ENCODE measurements around the gene GEMIN7. TPM values are rescaled to one million over a fixed set of nuclear protein-coding genes. Genes with fewer than 3 reads are reported as not detected.

The GEMIN7 gene
- total RNA-seq, 2 donors from 2014 or later, result 8.8 TPM

- no peaks in the 10 kb centered on the region for H3K9me3 ChIP-seq (ENCODE audit: control insufficient read depth, low read length, poor library complexity, severe bottlenecking)
- Mint-ChIP-seq H3K27me3 (no peaks in the 10 kb centered on the region), H3K4me1 (peaks cover 22% of the 10 kb centered on the region), H3K36me3 (ENCODE audit: low read depth) (no peaks in the 10 kb centered on the region), H3K27ac (no peak overlapping the region), H3K4me3 (no peak overlapping the region)
- ATAC-seq (no peak), DNase-seq (no peak)
These were observed 46.3 kb downstream of the GEMIN7 start for GRCh38 chr19:45125360-45125759.

- H3K9me3 ChIP-seq (ENCODE audit: control insufficient read depth, low read length, poor library complexity, severe bottlenecking), result no peaks in the 10 kb centered on the region
- peak; percentile 26 to 55 (median 28) for DNase-seq
- no peak overlapping the region for H3K4me3 Mint-ChIP-seq
- no peak overlapping the region for H3K27ac Mint-ChIP-seq
- peaks cover 18% of the 10 kb centered on the region for H3K4me1 Mint-ChIP-seq
- H3K36me3 Mint-ChIP-seq (ENCODE audit: low read depth), result no peaks in the 10 kb centered on the region
- no peaks in the 10 kb centered on the region for H3K27me3 Mint-ChIP-seq
- ATAC-seq, result peak; percentile 94
These were observed 47.0 kb downstream of the GEMIN7 start for GRCh38 chr19:45125975-45126493.

GRCh38 chr19:45126654-45127053, 47.6 kb downstream of the GEMIN7 start:
- ATAC-seq (no peak), DNase-seq (no peak)
- H3K27me3 Mint-ChIP-seq, result no peaks in the 10 kb centered on the region
- H3K36me3 Mint-ChIP-seq (ENCODE audit: low read depth), result no peaks in the 10 kb centered on the region
- H3K9me3 ChIP-seq (ENCODE audit: control insufficient read depth, low read length, poor library complexity, severe bottlenecking), result no peaks in the 10 kb centered on the region
- peaks cover 14% of the 10 kb centered on the region for H3K4me1 Mint-ChIP-seq
- H3K4me3 Mint-ChIP-seq, result no peak overlapping the region
- H3K27ac Mint-ChIP-seq, result no peak overlapping the region

GRCh38 chr19:45128146-45128545, 49.1 kb downstream of the GEMIN7 start:
- Mint-ChIP-seq H3K4me1 (peaks cover 11% of the 10 kb centered on the region), H3K36me3 (ENCODE audit: low read depth) (no peaks in the 10 kb centered on the region), H3K4me3 (no peak overlapping the region), H3K27me3 (no peaks in the 10 kb centered on the region), H3K27ac (no peak overlapping the region)
- no peak for ATAC-seq
- H3K9me3 ChIP-seq (ENCODE audit: control insufficient read depth, low read length, poor library complexity, severe bottlenecking), result no peaks in the 10 kb centered on the region
- DNase-seq, result no peak

GRCh38 chr19:45128806-45129205, 49.7 kb downstream of the GEMIN7 start:
- Mint-ChIP-seq H3K27ac (no peak overlapping the region), H3K36me3 (ENCODE audit: low read depth) (no peaks in the 10 kb centered on the region)

GRCh38 chr19:45130236-45130635, 51.2 kb downstream of the GEMIN7 start:
- H3K9me3 ChIP-seq (ENCODE audit: control insufficient read depth, low read length, poor library complexity, severe bottlenecking), result no peaks in the 10 kb centered on the region
- Mint-ChIP-seq H3K36me3 (ENCODE audit: low read depth) (no peaks in the 10 kb centered on the region), H3K4me3 (no peak overlapping the region), H3K27ac (no peak overlapping the region), H3K27me3 (no peaks in the 10 kb centered on the region), H3K4me1 (peaks cover 11% of the 10 kb centered on the region)
- DNase-seq (no peak), ATAC-seq (no peak)

More at GRCh38 chr19:45128806-45129205, 49.7 kb downstream of the GEMIN7 start:
- Mint-ChIP-seq H3K4me3 (peak overlapping the region; percentile 12), H3K27me3 (no peaks in the 10 kb centered on the region), H3K4me1 (peaks cover 10% of the 10 kb centered on the region)
- DNase-seq, result no peak
- ATAC-seq, result no peak
- H3K9me3 ChIP-seq (ENCODE audit: control insufficient read depth, low read length, poor library complexity, severe bottlenecking), result no peaks in the 10 kb centered on the region

- no peaks in the 10 kb centered on the region for H3K27me3 Mint-ChIP-seq
- DNase-seq, result no peak
- no peak for ATAC-seq
- H3K4me1 Mint-ChIP-seq, result peaks cover 8% of the 10 kb centered on the region
- no peak overlapping the region for H3K4me3 Mint-ChIP-seq
- H3K9me3 ChIP-seq (ENCODE audit: control insufficient read depth, low read length, poor library complexity, severe bottlenecking), result no peaks in the 10 kb centered on the region
- no peak overlapping the region for H3K27ac Mint-ChIP-seq
- H3K36me3 Mint-ChIP-seq (ENCODE audit: low read depth), result no peaks in the 10 kb centered on the region
These were observed 52.0 kb downstream of the GEMIN7 start for GRCh38 chr19:45130888-45131615.

- H3K4me1 Mint-ChIP-seq, result peaks cover 15% of the 10 kb centered on the region
- no peak overlapping the region for H3K27ac Mint-ChIP-seq
- no peak for ATAC-seq
- no peaks in the 10 kb centered on the region for H3K36me3 Mint-ChIP-seq (ENCODE audit: low read depth)
- H3K4me3 Mint-ChIP-seq, result no peak overlapping the region
- no peaks in the 10 kb centered on the region for H3K9me3 ChIP-seq (ENCODE audit: control insufficient read depth, low read length, poor library complexity, severe bottlenecking)
- no peak for DNase-seq
- no peaks in the 10 kb centered on the region for H3K27me3 Mint-ChIP-seq
These were observed 54.6 kb downstream of the GEMIN7 start for GRCh38 chr19:45133661-45134060.

- Mint-ChIP-seq H3K27ac (no peak overlapping the region), H3K36me3 (ENCODE audit: low read depth) (no peaks in the 10 kb centered on the region), H3K4me1 (peaks cover 16% of the 10 kb centered on the region), H3K27me3 (no peaks in the 10 kb centered on the region), H3K4me3 (no peak overlapping the region)
- ATAC-seq, result no peak
- DNase-seq, result no peak
- H3K9me3 ChIP-seq (ENCODE audit: control insufficient read depth, low read length, poor library complexity, severe bottlenecking), result no peaks in the 10 kb centered on the region
These were observed 56.3 kb downstream of the GEMIN7 start for GRCh38 chr19:45135176-45135885.

GRCh38 chr19:45136507-45137178, 57.6 kb downstream of the GEMIN7 start:
- no peaks in the 10 kb centered on the region for H3K9me3 ChIP-seq (ENCODE audit: control insufficient read depth, low read length, poor library complexity, severe bottlenecking)
- H3K4me1 Mint-ChIP-seq, result peaks cover 17% of the 10 kb centered on the region
- H3K36me3 Mint-ChIP-seq (ENCODE audit: low read depth), result no peaks in the 10 kb centered on the region
- H3K4me3 Mint-ChIP-seq, result no peak overlapping the region
- ATAC-seq (no peak), DNase-seq (no peak)
- H3K27me3 Mint-ChIP-seq, result no peaks in the 10 kb centered on the region
- no peak overlapping the region for H3K27ac Mint-ChIP-seq

GRCh38 chr19:45137179-45137761, 58.2 kb downstream of the GEMIN7 start:
- no peak overlapping the region for H3K4me3 Mint-ChIP-seq
- ATAC-seq, result no peak
- H3K4me1 Mint-ChIP-seq, result peaks cover 14% of the 10 kb centered on the region
- peak overlapping the region; percentile 78 for H3K27ac Mint-ChIP-seq
- H3K9me3 ChIP-seq (ENCODE audit: control insufficient read depth, low read length, poor library complexity, severe bottlenecking), result no peaks in the 10 kb centered on the region
- H3K27me3 Mint-ChIP-seq, result no peaks in the 10 kb centered on the region
- DNase-seq, result no peak
- no peaks in the 10 kb centered on the region for H3K36me3 Mint-ChIP-seq (ENCODE audit: low read depth)

GRCh38 chr19:45138303-45138751, 59.3 kb downstream of the GEMIN7 start:
- DNase-seq, result no peak
- H3K36me3 Mint-ChIP-seq (ENCODE audit: low read depth), result peaks cover 3% of the 10 kb centered on the region

More at GRCh38 chr19:45138303-45138751, 59.3 kb downstream of the GEMIN7 start:
- H3K27ac Mint-ChIP-seq, result peak overlapping the region; percentile 78
- ATAC-seq, result no peak
- H3K4me1 Mint-ChIP-seq, result peaks cover 17% of the 10 kb centered on the region
- H3K27me3 Mint-ChIP-seq, result no peaks in the 10 kb centered on the region
- H3K4me3 Mint-ChIP-seq, result no peak overlapping the region
- H3K9me3 ChIP-seq (ENCODE audit: control insufficient read depth, low read length, poor library complexity, severe bottlenecking), result no peaks in the 10 kb centered on the region
